Activated CD8-positive, alpha-beta memory T cell treated with anti-CD3 and anti-CD28 coated beads for 4 hours (primary cell): ENCODE data around the gene MCM8.

Experiments
- DNase-seq, 2 donors: peaks; one replicate each; pipeline ENCODE4 v3.0.0-alpha.2; 2020; ENCODE audit warnings: low read depth in 2 of 2

MCM8 gene

DNA sequence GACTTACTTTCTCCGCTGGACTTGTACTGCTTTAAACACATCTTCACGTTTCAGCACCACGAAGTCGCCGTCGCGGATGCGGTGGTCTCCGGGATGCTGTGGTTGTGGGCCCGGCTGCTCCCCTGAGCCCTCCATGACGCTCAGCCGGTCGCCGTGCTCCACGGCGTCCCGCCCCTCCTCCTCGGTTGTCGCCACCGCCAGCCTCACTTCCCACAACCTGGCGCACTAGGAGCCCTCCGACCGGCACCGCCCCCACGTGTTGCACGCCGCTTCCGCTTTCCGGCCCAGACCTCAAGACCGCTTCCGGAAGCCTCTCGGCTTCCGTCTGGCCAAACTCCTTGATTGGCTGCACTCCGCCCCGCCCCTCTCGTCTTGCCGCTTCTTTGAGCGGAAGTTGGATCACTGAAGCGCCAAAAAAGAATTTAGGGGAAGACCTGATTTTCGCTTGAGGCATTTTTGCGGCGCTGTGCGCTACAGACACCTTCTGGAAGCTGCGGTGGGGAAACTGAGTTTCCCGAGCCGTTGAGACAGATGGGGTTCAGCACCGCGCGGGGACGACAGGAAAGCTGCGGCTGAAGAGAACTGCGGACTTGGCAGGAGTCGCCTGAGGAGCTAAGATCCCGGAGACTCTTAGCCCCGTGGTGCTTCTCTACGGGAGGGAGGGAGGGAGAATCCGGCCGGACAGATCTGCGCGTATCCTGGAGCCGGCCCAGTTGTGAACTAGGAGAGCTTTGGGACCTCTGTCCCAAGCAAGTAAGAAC, at the start of gene MCM8, which contains the start of gene TRMT6:
Gene MCM8 (plus strand): TSS at position 382 of the 761 bp plus-strand sequence. CDS start 1,364 bp downstream, outside the sequence.
Gene TRMT6 (minus strand): TSS at position 263 of the 761 bp plus-strand sequence. CDS start 128 bp downstream, at position 135.
- peak; percentile 94 for DNase-seq

DNA sequence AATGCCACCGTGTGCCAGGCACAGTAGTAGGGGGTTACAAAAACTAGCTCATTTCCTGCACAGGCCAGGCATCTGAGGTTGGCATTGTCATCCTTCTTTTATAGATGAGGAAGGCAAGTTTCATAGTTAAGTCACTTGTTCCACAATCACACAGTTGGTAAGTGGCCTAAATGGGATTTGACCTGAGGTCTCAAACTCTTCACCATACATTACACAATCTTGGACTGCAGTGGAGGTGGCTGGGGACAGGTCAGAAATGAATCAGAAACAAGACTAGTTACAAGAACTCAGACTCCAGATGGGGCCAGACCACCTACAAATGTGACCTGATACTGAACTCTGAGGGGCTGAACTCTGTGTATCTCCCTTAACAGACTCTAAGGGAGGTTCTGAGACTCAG, 49.5 kb upstream of the MCM8 start:
- DNase-seq: no peak

DNA sequence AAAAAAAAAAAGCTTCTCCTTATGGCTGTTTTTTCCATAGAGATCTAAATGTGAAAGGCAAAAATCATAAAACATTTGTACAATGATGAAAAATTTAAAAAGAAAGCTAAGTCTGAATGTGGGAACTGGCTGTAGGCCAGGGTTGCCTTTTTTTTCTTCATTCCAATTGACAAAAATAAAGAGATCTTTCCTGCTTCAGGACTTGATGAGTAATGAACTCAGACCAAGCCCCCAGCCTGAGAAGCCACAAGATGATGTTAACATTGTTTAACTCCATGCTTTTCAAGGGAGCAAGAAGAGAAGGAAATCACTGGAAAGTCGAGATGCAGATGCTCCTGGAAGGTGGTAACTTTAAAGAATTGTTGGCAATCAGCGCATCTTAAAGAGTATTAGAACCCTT, 41.5 kb upstream of the MCM8 start:
- DNase-seq: no peak

DNA sequence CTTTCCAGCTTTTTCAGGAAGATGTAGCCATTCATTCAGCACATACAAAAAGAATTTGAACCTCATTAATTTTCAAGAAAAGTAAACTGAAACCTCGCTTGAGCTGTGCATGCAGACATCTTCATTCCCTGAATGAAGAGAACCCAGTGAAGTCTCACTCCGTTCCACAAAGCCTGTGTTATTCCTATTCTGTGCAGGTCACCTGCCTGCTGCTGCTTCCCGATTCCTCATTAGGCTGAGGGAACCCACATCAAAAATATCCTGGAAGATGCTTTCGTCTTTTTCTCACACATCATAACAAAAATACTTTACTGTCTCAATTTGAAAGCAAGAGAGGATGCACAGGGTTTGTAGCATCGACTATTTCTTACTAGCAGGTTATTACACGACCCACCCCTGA, 40.3 kb upstream of the MCM8 start:
- DNase-seq: no peak

DNA sequence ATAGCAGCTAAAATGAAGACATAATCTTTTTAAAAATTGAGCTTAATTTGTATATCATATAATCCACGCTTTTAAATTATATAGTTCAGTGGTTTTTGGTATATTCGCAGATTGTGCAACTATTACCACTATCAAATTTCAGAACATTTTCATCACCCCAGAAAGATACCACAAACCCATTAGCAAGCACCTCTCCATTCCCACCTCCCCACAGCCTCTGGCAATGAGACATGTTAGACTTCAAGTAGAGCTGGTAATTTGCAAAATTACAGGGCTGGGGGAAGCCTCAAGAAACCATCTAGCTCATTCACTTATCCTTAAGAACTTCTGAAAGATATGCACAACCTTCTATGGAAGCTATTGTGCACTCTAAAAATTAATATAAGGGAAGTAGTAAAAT, 37.3 kb upstream of the MCM8 start:
- no peak for DNase-seq

DNA sequence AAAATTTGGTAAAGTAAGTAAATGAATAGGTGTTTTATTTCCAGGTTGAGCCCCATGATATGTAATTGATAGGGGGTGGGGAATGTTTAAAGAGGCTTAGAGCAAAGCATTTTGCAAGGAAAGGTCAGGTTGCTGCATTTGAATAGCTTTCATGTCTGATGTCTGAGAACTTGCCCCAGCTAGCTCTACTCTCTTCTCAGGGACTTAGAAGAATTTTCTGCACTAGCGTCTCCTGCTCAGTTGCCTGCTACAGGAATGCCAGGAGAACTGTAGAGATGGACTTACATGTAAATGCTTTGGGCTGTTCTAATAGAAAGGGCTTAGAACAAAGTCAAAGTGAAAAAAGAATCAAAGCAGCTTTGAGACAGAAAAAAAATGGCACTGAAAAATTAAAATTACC, 35.6 kb upstream of the MCM8 start:
- no peak for DNase-seq

DNA sequence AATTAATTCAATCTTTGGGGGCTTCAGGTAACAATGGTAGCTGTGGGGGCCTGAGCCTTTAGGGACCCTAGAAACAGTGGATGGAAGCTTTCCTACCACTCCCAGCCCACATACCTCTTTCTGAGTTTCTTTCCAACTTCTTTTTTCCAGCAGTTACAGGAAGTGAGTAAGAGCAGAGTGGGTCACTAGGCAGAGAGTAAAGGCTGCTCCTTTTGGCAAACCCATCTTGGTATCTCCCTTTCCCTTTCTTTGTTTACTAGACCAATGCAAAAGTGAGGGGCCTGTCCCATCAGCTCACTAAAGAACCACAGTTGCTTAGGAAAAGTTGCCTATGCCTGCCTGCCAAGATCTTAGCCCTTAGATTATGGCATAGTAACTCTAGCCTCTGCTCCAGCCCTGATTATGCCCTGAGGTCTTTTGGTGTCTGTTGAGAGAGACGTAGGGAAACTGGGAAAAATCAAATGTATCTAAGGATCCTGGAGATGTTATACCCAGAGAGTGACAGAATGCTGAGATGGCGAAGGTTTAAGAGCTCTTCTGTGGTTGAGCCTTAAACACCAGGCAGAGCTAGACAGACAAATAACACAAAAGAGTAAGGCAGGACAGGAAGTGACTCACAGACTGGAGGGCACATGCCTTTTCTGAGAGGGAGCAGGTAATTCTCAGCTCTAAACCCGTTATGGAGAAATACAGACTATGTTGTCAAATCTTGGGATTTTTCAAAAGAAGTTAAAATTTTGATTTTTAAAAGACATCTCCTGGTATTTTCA, 31.4 kb upstream of the MCM8 start:
- DNase-seq: no peak

DNA sequence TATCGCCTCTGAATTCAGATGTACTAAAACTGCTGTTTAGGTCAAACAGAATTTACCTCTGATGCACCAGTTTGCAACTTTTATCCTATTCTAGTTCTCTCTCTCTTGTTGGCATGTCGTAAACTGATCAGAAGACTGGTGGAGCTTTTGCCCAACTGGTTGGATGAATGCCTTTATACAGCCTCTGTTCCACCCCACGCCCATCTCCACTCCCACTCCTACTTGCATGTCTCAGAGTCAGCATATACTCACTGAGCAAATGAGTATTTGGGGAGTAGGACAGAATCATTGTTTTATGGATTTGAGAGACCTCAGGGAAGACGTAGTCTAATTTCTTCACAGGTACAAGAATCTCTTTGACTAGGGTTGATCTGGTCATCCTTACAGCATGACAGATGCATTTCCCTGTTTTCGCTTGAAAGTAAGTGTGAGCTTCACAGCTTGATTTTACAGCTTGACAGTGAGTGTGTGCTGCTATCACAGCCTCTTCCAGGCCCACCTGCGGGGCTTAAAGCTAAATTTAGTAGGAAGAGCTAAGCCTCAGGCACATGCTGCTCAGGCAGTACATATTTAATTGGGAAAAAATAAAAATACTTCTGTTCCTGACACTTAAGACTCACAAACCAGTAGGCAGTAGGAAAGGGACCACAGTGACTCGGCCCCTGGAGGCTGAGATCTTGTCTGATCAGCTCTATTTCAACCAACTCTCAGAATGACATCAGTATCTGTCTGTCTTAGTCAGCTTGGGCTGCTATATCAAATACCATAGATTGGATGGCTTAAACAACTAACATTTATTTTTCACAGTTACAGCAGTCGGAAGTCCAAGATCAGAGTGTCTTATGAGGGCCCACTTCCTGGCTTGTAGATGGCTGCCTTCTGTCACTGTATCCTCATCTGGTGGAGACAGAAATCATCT, 30.6 kb upstream of the MCM8 start:
- DNase-seq: no peak

DNA sequence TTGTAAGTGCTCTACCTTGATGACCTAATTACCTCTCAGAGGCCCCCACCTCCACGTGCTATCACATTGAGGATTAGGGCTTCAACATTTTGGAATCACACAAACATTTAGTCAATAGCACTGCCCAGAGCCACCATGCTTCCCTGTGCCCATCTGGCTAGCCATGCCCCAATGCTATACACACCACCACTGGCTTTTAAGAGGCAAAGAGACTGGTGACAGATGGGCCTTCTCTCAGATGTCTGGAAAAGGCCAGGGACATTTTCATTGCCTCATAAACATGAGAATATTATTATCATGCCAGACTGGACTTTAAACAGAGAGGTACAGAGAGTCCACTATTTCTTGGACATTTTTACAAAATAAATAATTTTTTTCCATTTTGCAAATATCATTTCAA, 29.9 kb upstream of the MCM8 start:
- no peak for DNase-seq

DNA sequence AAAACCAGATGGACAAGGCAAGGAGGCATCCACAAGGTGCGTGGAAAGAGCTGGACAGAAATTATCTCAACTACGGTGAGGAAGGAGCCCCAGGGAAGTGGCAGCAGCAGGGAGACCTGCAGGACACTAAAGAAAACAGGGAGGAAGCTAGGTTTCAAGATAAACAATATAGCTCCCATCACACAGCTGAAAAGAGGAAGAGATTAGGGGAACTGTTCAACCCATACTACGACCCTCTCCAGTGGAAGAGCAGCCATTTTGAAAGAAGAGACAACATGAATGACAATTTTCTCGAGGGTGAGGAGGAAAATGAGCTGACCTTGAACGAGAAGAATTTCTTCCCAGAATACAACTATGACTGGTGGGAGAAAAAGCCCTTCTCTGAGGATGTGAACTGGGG, 27.0 kb upstream of the MCM8 start:
- no peak for DNase-seq

DNA sequence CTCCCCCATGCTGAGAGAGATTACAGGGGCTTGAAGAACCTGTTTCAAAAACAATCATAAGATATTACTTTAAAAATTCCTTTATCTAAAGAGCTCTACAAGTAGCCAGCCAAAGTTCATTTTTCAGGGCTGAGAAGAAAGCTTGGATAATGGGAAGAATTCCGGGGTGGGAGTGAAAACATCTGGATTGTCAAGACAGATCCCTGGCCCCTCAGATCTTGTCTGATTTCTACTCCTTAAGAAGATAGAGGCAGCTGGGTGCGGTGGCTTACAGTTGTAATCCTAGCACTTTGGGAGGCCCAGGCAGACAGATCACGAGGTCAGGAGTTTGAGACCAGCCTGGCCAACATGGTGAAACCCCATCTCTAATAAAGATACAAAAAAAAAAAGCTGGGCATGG, 24.9 kb upstream of the MCM8 start:
- no peak for DNase-seq

DNA sequence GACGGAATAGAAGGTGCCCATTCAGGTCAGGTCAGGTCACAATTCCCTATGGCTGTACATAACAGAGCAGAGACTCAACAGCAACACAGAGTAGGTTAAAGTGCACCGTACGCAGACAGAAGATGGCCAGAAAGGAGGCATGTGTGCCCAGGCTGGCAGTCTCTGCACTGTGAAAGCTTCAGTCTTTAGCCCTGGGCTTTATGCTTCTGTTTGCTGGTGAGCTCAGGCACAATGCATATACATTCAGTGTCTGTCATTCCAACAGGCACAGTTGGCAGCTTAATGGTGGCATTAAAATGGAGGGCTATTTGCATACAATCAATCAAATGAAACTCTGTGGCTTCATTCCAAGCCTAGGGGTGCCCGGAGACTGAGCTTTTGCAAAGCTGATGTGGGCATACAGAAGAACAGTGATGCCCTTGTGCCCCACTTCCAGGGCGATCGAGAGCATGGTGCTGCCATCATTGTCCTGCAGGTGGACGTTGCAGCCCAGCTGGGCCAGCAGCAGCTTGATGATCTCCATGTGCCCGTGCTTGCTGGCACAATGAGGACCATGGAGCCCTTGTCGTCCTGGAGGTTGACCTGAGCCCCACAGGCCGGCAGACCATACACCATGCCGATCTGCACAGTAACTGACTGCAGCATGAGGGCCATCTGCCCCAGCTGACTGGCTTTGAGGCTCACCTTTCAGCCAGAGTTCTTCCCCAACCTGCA, 22.5 kb upstream of the MCM8 start:
- DNase-seq: no peak

DNA sequence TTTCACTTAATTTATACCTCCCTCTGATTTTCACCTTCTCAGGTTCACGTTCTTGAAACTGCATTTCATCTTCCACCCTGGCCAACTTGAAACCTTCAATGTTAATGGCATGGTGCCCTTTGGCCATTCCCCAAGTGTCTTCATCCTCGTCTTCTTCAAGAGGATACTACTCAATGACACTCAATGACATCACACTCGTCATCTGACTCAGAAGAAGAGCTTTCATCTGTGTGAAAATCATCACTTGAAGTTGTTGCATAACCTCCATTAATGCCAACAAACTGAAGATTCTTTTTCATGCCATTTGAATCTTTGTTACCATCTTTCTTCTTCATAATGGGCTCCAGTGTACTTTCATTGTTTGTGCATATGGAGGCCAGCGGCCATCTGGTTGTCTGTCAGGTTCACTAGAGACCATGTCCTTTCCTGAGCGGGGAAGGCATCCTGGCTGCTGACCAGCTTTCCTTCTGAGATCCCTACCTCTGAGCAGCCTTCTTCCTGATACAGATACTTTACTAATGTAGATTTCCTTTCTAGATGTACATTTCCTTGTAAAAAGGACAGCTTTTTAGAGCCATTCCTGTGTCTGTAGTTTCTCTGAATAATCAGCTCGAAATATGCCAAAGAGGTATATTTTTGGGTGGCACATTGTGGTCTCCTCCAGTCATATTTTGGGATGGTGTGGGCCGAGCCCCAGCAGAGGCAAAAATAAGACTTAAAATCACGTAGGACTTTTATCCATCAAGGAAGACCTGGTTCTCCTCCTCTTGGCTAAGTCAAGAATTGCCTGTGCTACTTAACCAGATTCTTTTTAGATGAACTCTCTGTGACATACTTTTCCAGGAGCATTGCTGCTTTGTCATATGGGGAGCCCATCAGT, 21.4 kb upstream of the MCM8 start:
- no peak for DNase-seq

DNA sequence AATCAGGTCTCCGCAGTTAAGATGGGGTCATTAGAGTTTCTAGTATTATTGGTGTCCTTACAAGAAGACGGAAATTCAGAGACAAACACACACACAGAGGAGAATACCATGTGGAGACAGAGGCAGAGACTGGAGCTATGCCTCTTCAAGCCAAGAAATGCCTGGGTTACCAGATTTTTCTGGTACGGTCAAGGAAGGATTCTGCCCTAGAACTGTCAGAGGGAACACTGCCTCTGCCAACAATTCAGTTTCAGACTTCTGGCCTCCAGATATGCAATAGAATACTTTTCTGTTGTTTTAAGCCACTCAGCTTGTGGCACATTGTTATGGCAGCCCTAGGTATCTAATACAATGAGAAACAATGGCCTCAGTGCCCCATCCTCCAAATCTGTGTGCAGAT, 19.0 kb upstream of the MCM8 start:
- no peak for DNase-seq

DNA sequence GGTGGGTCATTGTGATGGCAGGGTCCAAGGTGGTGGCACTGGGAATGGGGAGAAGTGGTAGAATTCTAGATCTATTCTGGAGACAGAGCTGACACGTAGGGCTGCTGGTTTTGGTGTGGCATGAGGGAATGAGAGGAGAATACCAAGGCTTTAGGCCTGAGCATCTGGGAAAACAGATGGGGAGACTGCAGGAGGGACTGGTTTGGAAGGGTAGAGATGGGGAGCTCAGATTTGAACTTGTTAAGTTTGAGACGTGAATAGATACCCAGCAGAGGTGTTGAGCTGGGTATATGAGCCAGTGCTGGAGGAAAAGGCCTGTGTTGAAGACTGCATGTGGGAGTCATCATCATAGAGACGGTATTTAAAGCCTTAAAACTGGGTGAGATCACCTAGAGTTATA, 17.7 kb upstream of the MCM8 start:
- no peak for DNase-seq

DNA sequence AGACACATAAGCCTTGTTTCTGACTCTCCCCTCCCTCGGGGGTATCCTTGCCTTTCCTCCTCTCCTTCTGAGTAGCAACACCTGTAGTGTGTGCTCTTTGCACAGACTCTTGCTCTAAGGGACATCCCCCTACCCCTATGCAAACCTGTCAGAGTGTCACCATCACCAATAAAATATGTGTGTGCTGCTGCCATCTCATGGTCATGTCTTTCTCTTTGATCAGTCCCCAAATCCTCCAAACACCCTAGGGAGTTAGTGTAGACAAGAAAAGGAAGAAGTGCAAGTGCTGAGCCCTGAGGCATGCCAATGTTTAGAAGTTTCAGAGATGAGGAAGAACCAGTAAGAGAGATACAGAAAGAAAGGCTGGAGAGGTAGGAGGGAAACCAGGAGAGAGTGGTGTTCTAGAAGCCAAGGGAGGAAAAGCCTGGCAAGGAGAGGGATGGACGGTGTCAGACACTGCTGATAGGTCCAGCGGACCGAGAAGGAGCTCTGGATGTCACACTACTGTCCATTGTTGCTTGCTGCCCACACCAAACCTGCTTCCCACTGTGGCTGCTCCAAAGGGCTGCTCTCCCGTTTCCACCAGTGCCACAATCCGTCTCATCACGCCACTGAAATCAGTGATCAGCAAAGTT, 16.5 kb upstream of the MCM8 start:
- no peak for DNase-seq

DNA sequence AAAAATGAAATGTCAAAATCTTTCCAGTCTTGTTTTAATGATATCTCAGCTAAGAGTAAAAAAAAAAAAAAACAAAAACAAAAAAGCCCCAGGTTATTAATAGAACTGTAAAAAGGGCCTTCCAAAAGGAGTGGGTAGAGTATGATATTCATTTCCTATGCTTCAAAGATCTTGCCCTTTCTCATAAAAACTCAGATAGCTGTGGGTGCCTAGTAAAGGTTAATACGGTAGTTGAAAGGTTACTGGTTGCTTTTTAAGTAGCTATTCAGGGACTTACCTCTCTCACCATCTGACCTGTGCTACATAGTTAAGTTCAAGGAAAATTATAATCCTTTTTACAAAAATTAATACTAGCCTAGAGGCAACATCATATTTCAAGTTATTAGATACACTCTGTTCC, 15.1 kb upstream of the MCM8 start:
- DNase-seq: no peak

DNA sequence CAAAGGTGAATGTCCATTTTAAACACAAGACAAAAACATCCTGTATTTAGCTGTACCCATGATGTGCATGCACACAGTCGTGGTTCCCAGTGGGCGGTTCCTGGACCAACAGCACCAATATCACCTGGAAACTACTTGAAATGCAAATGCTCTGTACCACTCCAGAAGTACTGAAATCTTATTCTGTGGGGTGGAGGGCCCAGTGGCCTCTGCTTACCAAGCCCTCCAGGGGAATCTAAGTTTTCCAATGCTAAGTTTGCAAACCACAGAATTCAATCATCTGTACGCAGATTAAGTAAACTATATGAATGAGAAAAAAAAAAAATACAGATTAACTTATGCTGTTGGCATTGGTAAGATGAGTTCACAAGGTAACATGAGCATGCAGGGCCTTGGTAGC, 14.2 kb upstream of the MCM8 start:
- no peak for DNase-seq

DNA sequence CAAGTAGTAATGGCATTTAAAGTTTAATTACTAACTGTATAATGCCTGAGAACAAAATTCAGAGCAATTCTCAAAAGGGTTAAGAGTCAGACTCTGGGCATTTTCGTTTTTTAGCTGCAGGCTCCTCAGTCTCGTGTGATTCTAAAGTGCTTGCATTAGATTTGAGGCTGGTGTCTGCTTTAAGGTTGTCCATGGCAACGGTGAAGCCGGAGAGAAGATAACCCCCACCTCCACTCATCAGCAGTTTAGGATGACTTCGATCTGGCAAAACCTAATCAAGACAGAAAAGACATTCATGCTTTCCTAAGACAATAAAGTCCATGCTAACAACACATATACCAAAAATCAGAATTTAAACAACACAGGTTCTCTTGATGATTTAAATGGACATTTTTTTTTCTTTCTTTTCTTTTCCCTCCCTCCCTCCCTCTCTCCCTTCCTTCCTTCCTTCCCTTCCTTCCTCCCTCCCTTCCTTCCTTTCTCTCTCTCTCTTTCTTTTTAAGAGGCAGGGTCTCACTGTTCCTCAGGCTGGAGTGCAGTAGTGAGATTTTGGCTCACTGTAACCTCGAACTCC, 11.9 kb upstream of the MCM8 start:
- no peak for DNase-seq

DNA sequence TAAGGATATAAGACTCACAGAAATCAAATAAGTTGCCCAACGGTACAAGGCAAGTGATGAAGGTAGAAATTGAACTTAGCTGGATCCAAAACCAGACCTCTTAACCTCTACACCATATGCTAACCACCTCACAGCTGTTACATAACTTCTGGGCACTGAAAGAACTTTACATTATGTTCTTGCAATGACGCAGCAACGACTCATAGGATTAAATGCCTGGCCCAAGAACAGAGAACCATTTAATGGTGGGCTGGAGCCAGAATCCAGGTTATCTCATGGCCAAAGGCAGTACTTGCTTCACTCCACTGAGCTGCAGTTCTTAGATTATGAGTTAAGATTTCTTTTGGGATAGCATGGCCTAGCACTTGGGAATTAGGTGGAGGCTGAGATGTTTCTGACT, 4.5 kb upstream of the MCM8 start:
- no peak for DNase-seq
